DND-41 (cell line): ENCODE measurements around the gene PHF3.

ENCODE experiments used
- EZH2 ChIP-seq: IDR thresholded peaks from 3 replicates; pipeline ENCODE4 v1.6.1; 2012; ENCODE audit warnings: borderline replicate concordance, low read depth, mild to moderate bottlenecking, moderate library complexity, low read length, inconsistent platforms; ENCODE audit not compliant: severe bottlenecking
- TF ChIP-seq, protein P1 (sequence below): IDR thresholded peaks from 2 replicates; pipeline ENCODE4 v1.5.1; 2012; ENCODE audit warnings: borderline replicate concordance, low read length, moderate library complexity, mild to moderate bottlenecking; ENCODE audit not compliant: poor library complexity, severe bottlenecking; ENCODE audit errors: extremely low read depth

DNA sequence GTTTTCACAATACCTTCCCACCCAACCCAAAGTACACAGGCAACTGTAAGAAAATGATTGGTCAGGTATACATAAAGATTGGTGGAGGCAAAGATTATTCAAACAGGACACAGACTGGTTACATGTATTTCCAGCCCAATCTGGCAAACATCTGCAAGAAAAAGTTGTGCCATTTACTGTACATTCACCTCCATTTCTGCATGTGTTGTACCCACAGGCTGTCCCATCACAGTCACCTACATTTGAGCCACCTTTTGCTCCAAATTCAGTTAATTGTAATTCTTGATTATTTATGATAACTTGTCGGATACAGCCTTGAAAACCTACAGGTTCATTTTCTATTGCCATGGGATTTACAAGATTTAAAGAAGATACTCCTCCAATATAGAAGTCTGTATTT lies 85.6 kb downstream of the PHF3 start:
- TF ChIP-seq, protein P1, sequence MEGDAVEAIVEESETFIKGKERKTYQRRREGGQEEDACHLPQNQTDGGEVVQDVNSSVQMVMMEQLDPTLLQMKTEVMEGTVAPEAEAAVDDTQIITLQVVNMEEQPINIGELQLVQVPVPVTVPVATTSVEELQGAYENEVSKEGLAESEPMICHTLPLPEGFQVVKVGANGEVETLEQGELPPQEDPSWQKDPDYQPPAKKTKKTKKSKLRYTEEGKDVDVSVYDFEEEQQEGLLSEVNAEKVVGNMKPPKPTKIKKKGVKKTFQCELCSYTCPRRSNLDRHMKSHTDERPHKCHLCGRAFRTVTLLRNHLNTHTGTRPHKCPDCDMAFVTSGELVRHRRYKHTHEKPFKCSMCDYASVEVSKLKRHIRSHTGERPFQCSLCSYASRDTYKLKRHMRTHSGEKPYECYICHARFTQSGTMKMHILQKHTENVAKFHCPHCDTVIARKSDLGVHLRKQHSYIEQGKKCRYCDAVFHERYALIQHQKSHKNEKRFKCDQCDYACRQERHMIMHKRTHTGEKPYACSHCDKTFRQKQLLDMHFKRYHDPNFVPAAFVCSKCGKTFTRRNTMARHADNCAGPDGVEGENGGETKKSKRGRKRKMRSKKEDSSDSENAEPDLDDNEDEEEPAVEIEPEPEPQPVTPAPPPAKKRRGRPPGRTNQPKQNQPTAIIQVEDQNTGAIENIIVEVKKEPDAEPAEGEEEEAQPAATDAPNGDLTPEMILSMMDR, result no peak
- no peak for TF ChIP-seq EZH2
